SK-N-MC (cell line): ENCODE measurements around the gene PDZD2.

Source experiments
- DNase-seq: peaks from one replicate; pipeline ENCODE4 v3.0.0-alpha.2; 2011; ENCODE audit warnings: low read depth, low spot score
- H3K27ac ChIP-seq: fragments of 200-600 bp; sonication (generic); 2 replicates; pipeline ENCODE4 v1.5.1; 2016; ENCODE audit warnings: mixed run types
- H3K36me3 ChIP-seq: fragments of 200-600 bp; sonication (generic); 2 replicates; pipeline ENCODE4 v1.6.1; 2017; ENCODE audit warnings: antibody characterized with exemption, low read length, mixed read lengths; ENCODE audit not compliant: insufficient read depth
- H3K4me3 ChIP-seq: fragments of 200-600 bp; sonication (generic); 2 replicates; pipeline ENCODE4 v1.5.1; 2016
- H3K9ac ChIP-seq: fragments of 200-600 bp; sonication (generic); 2 replicates; pipeline ENCODE4 v1.8.0; 2017; ENCODE audit warnings: mixed run types, mixed read lengths; ENCODE audit not compliant: insufficient read length
- H3K9me3 ChIP-seq: fragments of 200-600 bp; sonication (generic); 2 replicates; pipeline ENCODE4 v1.6.1; 2017; ENCODE audit warnings: low read depth, mild to moderate bottlenecking, antibody characterized with exemption, low read length, moderate library complexity, mixed read lengths
- EZH2 ChIP-seq: fragments of 200-600 bp; sonication (generic); IDR thresholded peaks from one replicate; pipeline ENCODE4 v1.6.1; 2017; ENCODE audit warnings: antibody characterized with exemption
- FOXP2 ChIP-seq: optimal IDR thresholded peaks from 2 replicates; pipeline ENCODE3; 2011; ENCODE audit warnings: mild to moderate bottlenecking, moderate library complexity; ENCODE audit not compliant: insufficient read depth; ENCODE audit errors: extremely low read length, control extremely low read depth
- POLR2AphosphoS5 ChIP-seq: IDR thresholded peaks from 2 replicates; pipeline ENCODE4 v1.6.1; 2012; ENCODE audit warnings: mild to moderate bottlenecking, low read depth, low read length, borderline replicate concordance

Gene PDZD2

GRCh38 chr5:31807789-31808540, 169.0 kb downstream of the PDZD2 start:
- Histone ChIP-seq H3K36me3 (no peaks in the 10 kb centered on the region), H3K9me3 (no peaks in the 10 kb centered on the region), H3K4me3 (no peak overlapping the region), H3K9ac (no peak overlapping the region), H3K27ac (no peak overlapping the region)
- TF ChIP-seq POLR2AphosphoS5 = no peak
- no peak for TF ChIP-seq EZH2
- no peak for TF ChIP-seq FOXP2
- no peak for DNase-seq

DNA sequence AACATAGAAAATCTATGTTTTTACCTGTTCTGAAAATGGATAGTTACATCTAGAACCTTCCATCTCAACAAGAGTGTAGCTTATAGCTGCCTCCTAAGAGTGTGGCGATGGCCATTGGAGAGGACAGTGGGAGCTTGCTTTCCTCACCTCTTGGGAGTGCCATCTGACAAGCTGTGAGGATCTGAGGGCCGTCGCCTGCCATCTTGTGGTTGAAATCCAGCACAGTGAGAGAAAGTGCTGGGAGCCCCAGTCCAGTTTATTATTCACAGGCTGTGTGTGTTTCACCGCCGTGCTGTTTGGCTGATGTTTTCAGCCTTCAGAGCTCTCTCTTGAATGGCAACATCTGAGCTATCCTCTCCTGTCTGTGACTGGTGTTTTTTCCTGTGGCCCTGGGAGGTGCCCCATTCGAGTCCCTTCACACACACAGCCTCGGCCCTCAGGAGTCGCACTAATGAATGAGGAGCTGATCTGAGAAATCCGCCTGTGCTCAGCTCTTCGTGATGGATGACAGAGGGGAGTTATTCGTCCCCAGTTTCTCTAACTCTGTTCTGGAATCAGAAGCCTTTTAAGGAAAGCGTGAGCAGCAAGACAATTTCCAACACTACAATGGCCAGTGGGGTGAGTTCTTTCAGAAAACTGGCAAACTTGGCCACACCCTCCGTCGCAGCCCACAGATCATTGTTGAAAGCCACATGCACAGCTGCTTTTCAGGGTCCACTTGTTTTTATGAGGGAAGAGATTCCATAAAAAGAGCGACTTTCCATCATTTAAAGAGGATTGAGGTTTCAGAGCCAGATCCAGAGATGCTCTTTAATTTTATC, 170.3 kb downstream of the PDZD2 start:
- Histone ChIP-seq H3K9ac (no peak overlapping the region), H3K36me3 (no peaks in the 10 kb centered on the region), H3K9me3 (no peaks in the 10 kb centered on the region), H3K4me3 (no peak overlapping the region), H3K27ac (no peak overlapping the region)
- TF ChIP-seq POLR2AphosphoS5 = no peak
- no peak for TF ChIP-seq EZH2
- no peak for TF ChIP-seq FOXP2
- no peak for DNase-seq

GRCh38 chr5:31811210-31811609, 172.3 kb downstream of the PDZD2 start:
- no peaks in the 10 kb centered on the region for H3K9me3 ChIP-seq
- H3K36me3 ChIP-seq = no peaks in the 10 kb centered on the region
- no peak overlapping the region for H3K4me3 ChIP-seq
- DNase-seq = no peak
- no peak overlapping the region for H3K9ac ChIP-seq
- TF ChIP-seq POLR2AphosphoS5 (no peak), EZH2 (no peak), FOXP2 (no peak)
- H3K27ac ChIP-seq = no peak overlapping the region

- H3K9ac ChIP-seq = no peak overlapping the region
- H3K27ac ChIP-seq = no peak overlapping the region
- H3K36me3 ChIP-seq = no peaks in the 10 kb centered on the region
- TF ChIP-seq FOXP2 = no peak
- no peak for TF ChIP-seq POLR2AphosphoS5
- TF ChIP-seq EZH2 = no peak
- no peak for DNase-seq
- no peak overlapping the region for H3K4me3 ChIP-seq
- H3K9me3 ChIP-seq = no peaks in the 10 kb centered on the region
These were observed 176.4 kb downstream of the PDZD2 start for GRCh38 chr5:31815376-31815775.

GRCh38 chr5:31819926-31820516, 181.1 kb downstream of the PDZD2 start:
- no peaks in the 10 kb centered on the region for H3K9me3 ChIP-seq
- H3K4me3 ChIP-seq = no peak overlapping the region
- H3K36me3 ChIP-seq = no peaks in the 10 kb centered on the region
- DNase-seq = no peak
- TF ChIP-seq EZH2 = no peak
- TF ChIP-seq POLR2AphosphoS5 = no peak
- no peak overlapping the region for H3K27ac ChIP-seq
- H3K9ac ChIP-seq = no peak overlapping the region

GRCh38 chr5:31823472-31823871, 184.5 kb downstream of the PDZD2 start:
- no peaks in the 10 kb centered on the region for H3K36me3 ChIP-seq
- no peaks in the 10 kb centered on the region for H3K9me3 ChIP-seq
- no peak for DNase-seq
- no peak for TF ChIP-seq FOXP2
- TF ChIP-seq EZH2 = no peak
- TF ChIP-seq POLR2AphosphoS5 = no peak
- H3K4me3 ChIP-seq = no peak overlapping the region
- H3K27ac ChIP-seq = no peak overlapping the region
- no peak overlapping the region for H3K9ac ChIP-seq

- Histone ChIP-seq H3K27ac (no peak overlapping the region), H3K36me3 (no peaks in the 10 kb centered on the region), H3K4me3 (no peak overlapping the region), H3K9me3 (no peaks in the 10 kb centered on the region), H3K9ac (no peak overlapping the region)
- DNase-seq = no peak
- TF ChIP-seq FOXP2 (no peak), EZH2 (no peak), POLR2AphosphoS5 (no peak)
These were observed 186.1 kb downstream of the PDZD2 start for GRCh38 chr5:31824869-31825517.

DNA sequence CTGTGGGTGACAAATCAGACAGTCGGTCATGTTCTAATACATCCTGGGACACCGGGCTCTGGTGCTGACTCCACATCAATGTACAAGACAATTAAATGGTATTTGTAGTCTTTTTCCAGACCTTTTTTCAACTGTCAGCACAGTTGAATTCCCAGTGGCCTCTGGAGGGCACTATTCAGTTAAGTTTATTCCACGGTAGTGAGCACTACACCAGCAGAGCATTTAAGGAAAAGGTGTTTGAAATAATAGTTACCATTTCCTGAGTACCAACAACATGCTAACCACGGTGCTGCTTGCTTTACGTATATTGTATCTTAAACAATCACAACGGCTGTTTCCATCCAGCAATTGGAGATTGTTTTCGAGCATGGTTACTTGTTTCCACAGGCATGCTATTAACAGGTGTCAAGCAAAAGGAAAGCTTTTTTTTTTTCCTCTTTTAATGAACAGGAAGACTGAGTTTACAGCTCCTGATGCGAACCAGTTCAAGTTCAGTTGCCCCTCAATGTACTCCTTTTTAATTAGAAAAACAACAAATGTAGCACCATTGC, 186.7 kb downstream of the PDZD2 start:
- Histone ChIP-seq H3K36me3 (no peaks in the 10 kb centered on the region), H3K27ac (no peak overlapping the region), H3K4me3 (no peak overlapping the region), H3K9ac (no peak overlapping the region), H3K9me3 (no peaks in the 10 kb centered on the region)
- peak; percentile 44 for DNase-seq
- TF ChIP-seq EZH2 = no peak
- no peak for TF ChIP-seq POLR2AphosphoS5
- no peak for TF ChIP-seq FOXP2
